T follicular helper cell (primary cell): ENCODE results near the gene CPT1B.
"Not testable (repeated sequence)": the region's sequence is repeated elsewhere in the genome, so short reads cannot be mapped to it uniquely, and the experiment has no call there.

Source experiments
- DNase-seq: peaks from one replicate; pipeline ENCODE4 v3.0.0-alpha.2; 2020; ENCODE audit warnings: low read depth

Gene CPT1B

GRCh38 chr22:50527921-50528681 is 50.1 kb downstream of the CPT1B start:
- DNase-seq = no peak

- DNase-seq = no peak
Observed at GRCh38 chr22:50526834-50527801, 51.1 kb downstream of the CPT1B start.

- DNase-seq = peak; percentile 72
Observed at GRCh38 chr22:50526108-50526833, 52.0 kb downstream of the CPT1B start.

GRCh38 chr22:50525858-50526107 is 52.4 kb downstream of the CPT1B start:
- DNase-seq = no peak

- peak; percentile 97 for DNase-seq
Observed at GRCh38 chr22:50525104-50525857, 52.9 kb downstream of the CPT1B start, which contains the start of gene SCO2. Gene SCO2, minus strand, starts transcription at chr22:50525598. Its CDS starts 1,187 bp downstream, at chr22:50524411.

- DNase-seq = no peak
Observed at GRCh38 chr22:50524676-50525103, 53.5 kb downstream of the CPT1B start.

GRCh38 chr22:50523806-50524675 is 54.2 kb downstream of the CPT1B start:
- no peak for DNase-seq

GRCh38 chr22:50523458-50523805 is 54.8 kb downstream of the CPT1B start:
- DNase-seq = no peak

GRCh38 chr22:50522806-50523438 is 55.3 kb downstream of the CPT1B start:
- DNase-seq = no peak

GRCh38 chr22:50522208-50522805 is 55.9 kb downstream of the CPT1B start:
- DNase-seq = no peak

- no peak for DNase-seq
Observed at GRCh38 chr22:50521710-50522109, 56.5 kb downstream of the CPT1B start.

GRCh38 chr22:50520826-50521453 is 57.3 kb downstream of the CPT1B start:
- no peak for DNase-seq

GRCh38 chr22:50520184-50520583 is 58.0 kb downstream of the CPT1B start:
- not testable (repeated sequence) for DNase-seq

GRCh38 chr22:50519151-50519550 is 59.1 kb downstream of the CPT1B start:
- no peak for DNase-seq
